Measurements from ENCODE around the gene GIPC2. TPM values are rescaled to one million over a fixed set of nuclear protein-coding genes. Genes with fewer than 3 reads are reported as not detected.

Gene GIPC2
- total RNA-seq, 1 experiment from 2014 or later: 0.07 TPM

GRCh38 chr1:78113156-78113916, 67.6 kb downstream of the GIPC2 start:
- TF ChIP-seq ATF3 (IDR thresholded peaks at IDR 0.05): no peak
- no peak for TF ChIP-seq ZNF274 (IDR thresholded peaks at IDR 0.05; ENCODE audit: low read depth, low read length)
- no peak for TF ChIP-seq YY1 (IDR thresholded peaks at IDR 0.05; ENCODE audit: extremely low read depth, insufficient replicate concordance, low read depth, low read length)
- no peak for TF ChIP-seq ZBTB33 (IDR thresholded peaks at IDR 0.05; ENCODE audit: extremely low read depth, insufficient replicate concordance, low read length)
- no peak for TF ChIP-seq TCF7L2 (IDR thresholded peaks at IDR 0.05; ENCODE audit: borderline replicate concordance, extremely low read depth, insufficient read depth, insufficient read length)
- TF ChIP-seq EZH2phosphoT487 (IDR thresholded peaks at IDR 0.05; ENCODE audit: borderline replicate concordance): no peak
- TF ChIP-seq POLR2AphosphoS5 (IDR thresholded peaks at IDR 0.05; ENCODE audit: low read depth, low read length): no peak
- no peak for TF ChIP-seq ELF1 (IDR thresholded peaks at IDR 0.05; ENCODE audit: borderline replicate concordance, low read depth)
- no peak for TF ChIP-seq MAX (IDR thresholded peaks at IDR 0.05)
- TF ChIP-seq ZFX (IDR thresholded peaks at IDR 0.05): no peak
- no peak for TF ChIP-seq FOSL1 (IDR thresholded peaks at IDR 0.05; ENCODE audit: low read depth)
- H3K9me3 ChIP-seq (ENCODE audit: control insufficient read depth in 1 of 2, insufficient read depth in 1 of 2, low read depth in 1 of 2, low read length in 2 of 2): no peaks in the 10 kb centered on the region
- no peaks in the 10 kb centered on the region for H3K79me2 ChIP-seq (ENCODE audit: insufficient read depth, low read length)
- ChIA-PET RAD21 (ENCODE audit: low non-redundant PET in 1 of 2, low total read pairs in 2 of 2, uncharacterized antibody in 2 of 2, unreplicated experiment in 2 of 2) (interaction anchor here in 1 of 2 experiments (1.4 kb wide), 1 partner anchor 109 kb away, joined by 5 read pairs; the partner anchor contains the start of gene DNAJB4), CTCF (interaction anchor here (1.1 to 2.7 kb wide), 4 partner anchors 12 to 382 kb away, joined by 3 to 29 read pairs (median 6); partner anchors contain the start of genes DNAJB4 and FUBP1), POLR2A (interaction anchor here (3.7 kb wide), 1 partner anchor 109 kb away, joined by 44 read pairs; the partner anchor contains the start of gene DNAJB4)
- peaks cover 0 to 16% of the 10 kb centered on the region in 2 experiments; a peak in 2 of 4 replicates for H3K4me1 ChIP-seq (ENCODE audit: control insufficient read depth in 1 of 2, insufficient read depth in 2 of 2, low read length in 2 of 2)
- no peak overlapping the region for H3K9ac ChIP-seq (ENCODE audit: low read length)
- H3K4me3 ChIP-seq (replicated peaks in 1 of 2; ENCODE audit: low read depth in 1 of 2, low read length in 2 of 2): no peak overlapping the region
- H2AFZ ChIP-seq (ENCODE audit: low read depth, low read length, poor library complexity, severe bottlenecking): peak overlapping the region; percentile 98
- DNase-seq (ENCODE audit: low read depth, low spot score) (no peak), ATAC-seq (no peak)
- no peak overlapping the region for H3K4me2 ChIP-seq (ENCODE audit: low read length)
- no peaks in the 10 kb centered on the region for H3K9me2 ChIP-seq (ENCODE audit: insufficient read depth)
- no peaks in the 10 kb centered on the region for H4K20me1 ChIP-seq (ENCODE audit: insufficient read depth)
- intact Hi-C loops (cut with micrococcal nuclease): loop anchor here (10.0 kb wide), 3 partner anchors 389 to 579 kb away; partner anchors contain the start of gene ZZZ3
- no TSS peak for BruUV-seq (replicated peaks)
- H3K27me3 ChIP-seq (ENCODE audit: insufficient read depth, low read length): no peaks in the 10 kb centered on the region
- no peak overlapping the region for H3K27ac ChIP-seq (ENCODE audit: low read depth, low read length)
- no peaks in the 10 kb centered on the region for H3K36me3 ChIP-seq (ENCODE audit: control insufficient read depth in 1 of 2, insufficient read depth in 2 of 2, low read length in 2 of 2)

Measured in HCT116 (cell line).